Spleen (tissue), 11 donors: ENCODE measurements around the gene COL4A1. TPM values are rescaled to one million over a fixed set of nuclear protein-coding genes. Genes with fewer than 3 reads are reported as not detected.

Experiments used
- DNase-seq: peaks from one replicate; pipeline ENCODE4 v3.0.0-alpha.2; 2020
- H3K27ac ChIP-seq, 8 donors: fragments of 200-600 bp; sonication (generic) in 7 of 8; 1 replicate in 4 of 8; 2 replicates in 4 of 8; pipeline versions ENCODE4 v1.5.0 to v1.8.0; 2016 to 2021; ENCODE audit warnings: inconsistent platforms in 4 of 8, mild to moderate bottlenecking in 4 of 8, moderate library complexity in 1 of 8
- H3K27me3 ChIP-seq, 7 donors: fragments of 200-600 bp; sonication (generic) in 6 of 7; replicated peaks in 1 of 7; 1 replicate in 4 of 7; 2 replicates in 3 of 7; pipeline versions ENCODE4 v1.5.0 to v1.8.0; 2016 to 2021; ENCODE audit warnings: inconsistent platforms in 3 of 7, mild to moderate bottlenecking in 1 of 7
- H3K36me3 ChIP-seq, 6 donors: fragments of 200-600 bp; sonication (generic) in 5 of 6; 1 replicate in 4 of 6; 2 replicates in 2 of 6; pipeline versions ENCODE4 v1.5.0 to v1.8.0; 2016 to 2021; ENCODE audit warnings: inconsistent platforms in 2 of 6
- H3K4me1 ChIP-seq, 6 donors: fragments of 200-600 bp; sonication (generic) in 5 of 6; 1 replicate in 3 of 6; 2 replicates in 3 of 6; pipeline versions ENCODE4 v1.5.0 to v1.8.0; 2016 to 2021; ENCODE audit warnings: inconsistent platforms in 3 of 6
- H3K4me3 ChIP-seq, 8 donors: fragments of 200-600 bp; sonication (generic) in 7 of 8; 1 replicate in 4 of 8; 2 replicates in 4 of 8; pipeline versions ENCODE4 v1.5.0 to v1.8.0; 2016 to 2021; ENCODE audit warnings: inconsistent platforms in 4 of 8, mild to moderate bottlenecking in 4 of 8, moderate library complexity in 2 of 8
- H3K9me3 ChIP-seq, 8 donors: fragments of 200-600 bp; sonication (generic) in 7 of 8; 1 replicate in 4 of 8; 2 replicates in 4 of 8; pipeline versions ENCODE4 v1.5.0 to v1.8.0; 2016 to 2021; ENCODE audit warnings: inconsistent platforms in 4 of 8
- CTCF ChIP-seq, 11 experiments: fragments of 200-600 bp in 7 of 11; fragments of 450-650 bp in 4 of 11; sonication (generic) in 4 of 11; IDR thresholded peaks in 8 of 11; conservative IDR thresholded peaks in 3 of 11; 1 replicate in 7 of 11; 2 replicates in 4 of 11; pipeline versions ENCODE4 v1.4.0 to v1.8.0; 2016 to 2021; ENCODE audit warnings: antibody characterized with exemption in 11 of 11, inconsistent platforms in 4 of 11, mild to moderate bottlenecking in 1 of 11
- POLR2A ChIP-seq, 3 donors: fragments of 450-650 bp; IDR thresholded peaks; one replicate each; pipeline ENCODE4 v1.5.1; 2017; ENCODE audit warnings: antibody characterized with exemption in 3 of 3, mild to moderate bottlenecking in 1 of 3
- POLR2AphosphoS5 ChIP-seq, 3 donors: sonication (generic); formaldehyde crosslinking; IDR thresholded peaks; one replicate each; pipeline ENCODE4 v1.5.1; 2017; ENCODE audit warnings: antibody characterized with exemption in 3 of 3
- WGBS, 5 donors: extraction: QIAGEN DNeasy Blood & Tissue Kit in 3 of 5; methylation state at CpG; one replicate each; pipeline versions ENCODE4 v1.1.5 to v1.1.7; 2013 to 2018; 5-methylcytosine and 5-hydroxymethylcytosine counted together
- intact Hi-C: fragments of 100-400 bp; cut with DNase I; formaldehyde crosslinking; loops from one replicate; pipeline ENCODE4 v1.15.0; 2023; ENCODE audit warnings: low total_unique reads
- polyA plus RNA-seq, 3 donors: library from polyadenylated mRNA; stranded (reverse); fragments of 200-250 nt; gene quantifications; one replicate each; pipeline ENCODE4 v1.2.1, GENCODE V29; 2013
- total RNA-seq, 7 donors: library from RNA; depleted of rRNA in 3 of 7; stranded (reverse); fragments of >200 nt in 3 of 7; fragmentation: NEBNext Ultra II Directional in 4 of 7; extraction: Animal tissue kit (Norgen Biotek cat#: 25700) in 4 of 7; gene quantifications; one replicate each; pipeline versions ENCODE4 v1.1.0 to v1.2.1, GENCODE V29; 2016 to 2021
- donor health status: healthy with polysubstance abuse.
- donor health status: DM: no; HTN: no; CAD: no; lungs with moderate emphysema.
- donor health status: DM: no; HTN: no; CAD: no.
- donor health status: Bipolar disorder and iron deficiency.
- donor health status: healthy.
- donor health status: DM: no; HTN: no; CAD: no.
- donor health status: DM: yes; HTN: yes; CAD: no.

COL4A1 gene
- total and polyA plus RNA-seq, 10 donors, result 37.9 to 959 (median 340) TPM

GRCh38 chr13:110276553-110276950, 30.4 kb downstream of the COL4A1 start:
- H3K4me3 ChIP-seq, result no peak overlapping the region
- intact Hi-C loops, result no loop called here
- H3K9me3 ChIP-seq, result no peaks in the 10 kb centered on the region
- no peaks in the 10 kb centered on the region for H3K27me3 ChIP-seq
- peaks cover 0 to 47% (median 12%) of the 10 kb centered on the region in 6 donors for H3K4me1 ChIP-seq
- TF ChIP-seq POLR2AphosphoS5 (IDR thresholded peaks at IDR 0.05) (no peak), POLR2A (IDR thresholded peaks at IDR 0.05) (no peak), CTCF (IDR thresholded peaks at IDR 0.05 in 8 of 11, conservative IDR thresholded peaks at IDR 0.05 in 3 of 11) (no peak)
- DNase-seq, result no peak
- H3K27ac ChIP-seq, result peak overlapping the region in 1 of 8 donors; percentile 47
- WGBS, 5 donors, result 67 to 86% (median 71%) methylated on average over 5 of the region's 5 CpGs
- H3K36me3 ChIP-seq, result no peaks in the 10 kb centered on the region

- no peak for DNase-seq
- Histone ChIP-seq H3K9me3 (no peaks in the 10 kb centered on the region), H3K4me1 (peaks cover 0 to 45% (median 12%) of the 10 kb centered on the region in 6 donors), H3K36me3 (no peaks in the 10 kb centered on the region), H3K27ac (peak overlapping the region in 1 of 8 donors; percentile 47), H3K4me3 (no peak overlapping the region), H3K27me3 (no peaks in the 10 kb centered on the region)
- intact Hi-C loops, result no loop called here
- WGBS, 5 donors, result 74 to 86% (median 80%) methylated on average over 16 of the region's 16 CpGs
- no peak for TF ChIP-seq POLR2A (IDR thresholded peaks at IDR 0.05)
- TF ChIP-seq CTCF (IDR thresholded peaks at IDR 0.05 in 8 of 11, conservative IDR thresholded peaks at IDR 0.05 in 3 of 11), result no peak
- no peak for TF ChIP-seq POLR2AphosphoS5 (IDR thresholded peaks at IDR 0.05)
These were observed 30.9 kb downstream of the COL4A1 start for GRCh38 chr13:110275931-110276552.

GRCh38 chr13:110274687-110275086, 32.3 kb downstream of the COL4A1 start:
- peak overlapping the region in 4 of 8 donors; percentile 2 to 38 (median 29) for H3K27ac ChIP-seq
- H3K36me3 ChIP-seq, result no peaks in the 10 kb centered on the region
- TF ChIP-seq CTCF (IDR thresholded peaks at IDR 0.05 in 8 of 11, conservative IDR thresholded peaks at IDR 0.05 in 3 of 11) (peak in 1 of 11 experiments; percentile 11), POLR2A (IDR thresholded peaks at IDR 0.05) (no peak), POLR2AphosphoS5 (IDR thresholded peaks at IDR 0.05) (no peak)
- peaks cover 0 to 48% (median 13%) of the 10 kb centered on the region in 6 donors for H3K4me1 ChIP-seq
- H3K27me3 ChIP-seq, result no peaks in the 10 kb centered on the region
- no peaks in the 10 kb centered on the region for H3K9me3 ChIP-seq
- no peak overlapping the region for H3K4me3 ChIP-seq
- no peak for DNase-seq
- intact Hi-C loops, result no loop called here
- WGBS, 5 donors, result 75 to 82% (median 78%) methylated on average over 5 of the region's 5 CpGs

- Histone ChIP-seq H3K36me3 (no peaks in the 10 kb centered on the region), H3K27ac (peak overlapping the region in 1 of 8 donors; percentile 12), H3K4me1 (peaks cover 0 to 49% (median 15%) of the 10 kb centered on the region in 6 donors), H3K9me3 (no peaks in the 10 kb centered on the region), H3K27me3 (no peaks in the 10 kb centered on the region), H3K4me3 (no peak overlapping the region)
- 75 to 92% (median 88%) methylated on average over 6 of the region's 6 CpGs for WGBS, 5 donors
- intact Hi-C loops, result no loop called here
- TF ChIP-seq CTCF (IDR thresholded peaks at IDR 0.05 in 8 of 11, conservative IDR thresholded peaks at IDR 0.05 in 3 of 11) (no peak), POLR2AphosphoS5 (IDR thresholded peaks at IDR 0.05) (no peak), POLR2A (IDR thresholded peaks at IDR 0.05) (no peak)
- DNase-seq, result no peak
These were observed 33.7 kb downstream of the COL4A1 start for GRCh38 chr13:110273254-110273653.
